ENCODE data around the gene GJC1. TPM values are rescaled to one million over a fixed set of nuclear protein-coding genes. Genes with fewer than 3 reads are reported as not detected.
"Not testable (repeated sequence)": the region's sequence is repeated elsewhere in the genome, so short reads cannot be mapped to it uniquely, and the experiment has no call there.

GJC1 gene
- total RNA-seq, 1 experiment from 2014 or later, result 26.3 TPM

DNA sequence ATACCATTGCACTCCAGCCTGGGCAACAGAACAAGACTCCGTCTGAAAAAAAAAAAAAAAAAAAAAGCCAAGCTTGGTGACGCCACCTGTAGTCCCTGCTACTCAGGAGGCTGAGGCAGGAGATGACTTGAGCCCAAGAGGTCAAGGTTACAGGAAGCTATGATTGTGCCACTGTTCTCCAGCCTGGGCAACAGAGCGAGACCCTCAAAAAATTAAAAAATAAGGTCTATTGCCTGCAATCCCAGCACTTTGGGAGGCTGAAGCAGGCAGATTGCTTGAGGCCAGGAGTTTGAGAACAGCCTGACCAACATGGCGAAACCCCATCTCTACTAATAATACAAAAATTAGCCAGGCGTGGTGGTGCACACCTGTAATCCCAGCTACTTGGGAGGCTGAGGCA lies 74.9 kb downstream of the GJC1 start:
- in situ Hi-C loops (cut with HindIII; ENCODE audit: low pct_unique_long_range_greater_than_20kb, low sequenced_read_pairs); DNase-seq (ENCODE audit: low read depth): not testable (repeated sequence)

DNA sequence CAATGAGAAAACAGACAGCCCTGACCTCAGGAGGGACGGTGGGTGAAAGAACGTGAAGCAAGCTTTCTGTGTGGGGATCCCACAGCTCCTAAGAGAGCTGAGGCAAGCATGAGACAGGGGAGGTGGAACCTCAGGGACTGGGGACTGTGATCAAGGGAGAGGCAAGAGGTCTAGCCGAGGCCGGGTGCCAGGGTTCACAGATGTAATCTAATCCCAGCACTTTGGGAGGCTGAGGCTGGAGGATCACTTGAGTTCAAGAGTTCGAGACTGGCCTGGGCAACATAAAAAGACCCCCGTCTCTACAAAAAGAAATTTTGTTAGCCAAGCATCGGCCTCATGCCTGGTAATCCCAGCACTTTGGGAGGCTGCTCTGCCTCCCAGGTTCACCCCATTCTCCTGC lies 75.8 kb downstream of the GJC1 start:
- DNase-seq (ENCODE audit: low read depth), result no peak
- in situ Hi-C loops (cut with HindIII; ENCODE audit: low pct_unique_long_range_greater_than_20kb, low sequenced_read_pairs), result no loop called here

DNA sequence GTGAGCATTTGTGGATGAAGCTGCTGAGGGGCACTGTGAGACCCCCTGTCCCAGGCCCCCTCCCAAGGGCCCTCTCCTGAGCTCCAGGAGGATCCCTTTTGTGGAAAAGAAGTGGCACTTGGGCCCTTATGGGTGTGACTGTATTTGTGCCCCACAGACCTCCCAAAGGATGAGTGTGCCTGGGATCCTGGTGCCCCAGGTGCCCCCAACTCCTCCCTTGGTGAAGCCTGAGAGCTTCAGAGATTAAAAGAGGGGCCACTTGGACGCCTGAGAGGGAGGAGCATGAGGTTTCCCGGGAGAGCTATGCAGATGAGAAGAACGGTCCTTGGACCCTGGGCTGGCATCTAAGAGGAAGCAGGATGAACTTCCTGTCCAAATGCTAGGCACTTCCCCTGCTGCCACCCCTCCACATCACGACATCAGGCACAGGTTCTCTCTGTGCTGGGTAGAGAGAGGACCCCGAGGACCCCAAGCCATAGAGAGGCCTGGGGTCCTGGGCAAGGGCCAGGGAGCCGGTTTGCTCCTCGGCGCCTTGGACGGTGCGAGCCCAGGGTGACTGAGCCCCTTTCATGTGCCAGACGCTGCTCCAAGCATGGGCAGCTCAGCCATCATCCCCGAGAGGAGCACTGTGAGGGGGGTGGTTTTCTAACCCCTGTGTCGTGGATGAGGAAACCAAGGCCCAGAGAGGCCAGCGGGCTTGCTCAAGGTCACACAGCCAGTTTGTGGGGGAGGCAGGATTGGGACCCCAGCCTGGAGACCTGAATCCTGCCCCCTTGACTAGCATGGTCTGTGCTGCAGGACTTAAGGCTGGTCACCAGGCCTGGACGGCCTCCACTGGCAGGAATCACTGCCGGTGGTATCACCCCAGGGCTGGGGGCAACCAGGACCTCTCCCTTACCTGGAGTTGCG lies 76.9 kb downstream of the GJC1 start:
- in situ Hi-C loops (cut with HindIII; ENCODE audit: low pct_unique_long_range_greater_than_20kb, low sequenced_read_pairs), result no loop called here
- no peak for DNase-seq (ENCODE audit: low read depth)

DNA sequence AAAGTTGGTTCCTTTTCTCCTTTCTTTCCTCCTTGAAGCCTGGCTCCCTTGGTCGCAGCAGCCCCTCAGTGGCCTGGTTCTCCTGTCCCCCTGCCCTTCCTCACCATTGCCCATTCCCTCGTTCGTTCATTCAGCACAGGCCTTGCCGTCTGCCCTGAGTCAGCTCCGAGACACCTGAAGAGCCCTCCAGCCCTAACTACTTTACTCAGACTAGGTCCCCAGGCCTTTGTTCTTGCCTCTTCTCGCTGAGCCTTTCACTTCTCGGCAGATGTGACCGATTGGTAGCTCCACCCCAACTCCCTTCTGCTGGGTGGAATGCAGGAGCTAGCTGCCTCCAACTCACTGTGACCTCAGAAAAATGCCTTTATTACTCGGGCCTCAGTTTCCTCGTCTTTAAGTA lies 78.3 kb downstream of the GJC1 start:
- in situ Hi-C loops (cut with HindIII; ENCODE audit: low pct_unique_long_range_greater_than_20kb, low sequenced_read_pairs), result no loop called here
- DNase-seq (ENCODE audit: low read depth), result no peak

DNA sequence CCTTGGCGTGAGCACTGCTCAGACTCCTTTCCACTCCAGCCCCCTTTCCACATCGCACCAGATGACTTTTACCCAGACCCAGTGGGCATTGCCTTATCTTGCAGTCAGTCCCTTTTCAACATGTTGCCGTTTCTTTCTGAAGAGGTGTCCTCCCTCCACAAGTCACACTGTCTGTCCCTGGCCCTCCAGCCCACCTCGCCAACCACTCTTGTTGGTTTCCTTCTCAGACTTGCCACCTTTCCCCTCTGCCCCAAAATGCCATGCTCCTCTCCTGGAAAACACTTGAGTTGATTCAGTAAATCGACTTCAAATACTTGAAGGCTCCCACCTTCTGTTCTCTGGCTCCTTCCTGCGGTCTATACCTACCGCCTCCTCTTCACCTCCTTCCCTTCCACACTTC lies 78.8 kb downstream of the GJC1 start:
- in situ Hi-C loops (cut with HindIII; ENCODE audit: low pct_unique_long_range_greater_than_20kb, low sequenced_read_pairs), result no loop called here

DNA sequence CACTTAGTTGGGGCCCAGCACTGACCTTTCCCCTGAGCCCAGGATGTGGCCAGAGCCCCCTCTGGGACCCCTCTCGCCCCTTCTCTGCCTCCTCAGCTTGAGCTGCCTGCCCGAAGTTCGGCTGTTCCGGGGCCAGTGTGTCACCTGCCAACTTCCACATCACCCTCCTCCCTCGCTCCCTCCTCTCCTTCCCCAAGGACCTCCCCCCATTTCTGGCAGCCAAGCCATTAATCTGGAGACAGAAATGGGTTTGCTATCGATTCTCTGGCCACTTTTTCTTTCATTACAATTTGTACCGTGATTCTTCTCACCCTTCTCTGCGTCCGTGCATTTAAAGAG lies 80.1 kb downstream of the GJC1 start:
- in situ Hi-C loops (cut with HindIII; ENCODE audit: low pct_unique_long_range_greater_than_20kb, low sequenced_read_pairs), result no loop called here

More for the DNA sequence above, 78.8 kb downstream of the GJC1 start:
- DNase-seq (ENCODE audit: low read depth), result no peak

DNA sequence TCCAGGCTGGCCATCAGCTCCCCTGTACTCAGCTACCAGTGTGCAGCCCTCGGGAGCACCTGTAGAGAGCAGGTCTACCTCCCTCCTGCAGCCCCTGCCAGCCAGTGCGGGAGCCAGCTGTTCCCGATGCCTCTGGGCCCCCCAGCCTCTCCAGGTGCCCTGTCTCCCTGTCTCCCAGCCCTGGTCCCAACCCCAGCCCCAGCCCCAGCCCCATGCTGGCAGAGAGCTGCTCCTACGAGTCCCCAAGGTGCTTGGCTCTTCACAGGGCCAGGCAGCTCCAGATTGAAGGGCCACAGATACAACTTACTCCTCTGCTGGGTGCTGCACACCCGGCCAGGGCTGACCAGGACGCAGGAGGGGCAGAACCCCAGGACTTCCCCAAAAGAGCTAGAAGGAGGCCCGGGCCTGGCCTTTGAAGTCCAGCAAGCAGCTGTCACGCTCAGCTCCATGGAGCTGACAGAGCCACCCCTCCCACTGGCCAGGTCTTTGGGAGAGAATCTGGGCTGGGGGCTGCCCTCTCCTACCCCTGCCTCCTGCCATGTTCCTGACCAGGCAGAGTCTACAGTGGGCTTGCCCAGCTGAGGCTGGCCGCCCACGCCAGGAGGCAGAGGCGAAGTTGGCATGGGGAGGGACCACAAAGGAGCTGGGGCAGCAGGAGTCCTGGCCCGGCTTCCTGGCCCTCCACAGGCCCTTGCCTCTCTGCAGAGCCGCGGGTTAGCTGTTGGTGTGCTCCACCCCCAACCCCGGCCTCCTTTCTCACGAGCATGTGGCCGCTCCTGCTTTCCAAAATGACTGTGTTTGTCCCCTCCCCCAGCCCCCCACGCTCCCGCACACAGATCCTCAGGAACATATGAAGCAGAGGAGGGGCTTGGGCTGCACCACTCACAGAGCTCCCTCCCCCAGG lies 80.8 kb downstream of the GJC1 start:
- in situ Hi-C loops (cut with HindIII; ENCODE audit: low pct_unique_long_range_greater_than_20kb, low sequenced_read_pairs), result no loop called here

More for the DNA sequence above, 80.1 kb downstream of the GJC1 start:
- DNase-seq (ENCODE audit: low read depth), result no peak

More for the DNA sequence above, 80.8 kb downstream of the GJC1 start:
- DNase-seq (ENCODE audit: low read depth), result no peak

Other genes with a start within 250 kb of the GJC1 start
- gene MEIOC, start 173.8 kb downstream of the GJC1 start, total RNA-seq (2014; rRNA removed; shearing (Covaris generic); ENCODE audit: low replicate concordance), result 1.9 and 2.2 TPM in 2 replicates
- 37.4 and 45.0 TPM in 2 replicates for gene CCDC43, start 140.5 kb downstream of the GJC1 start, total RNA-seq (2014; rRNA removed; shearing (Covaris generic); ENCODE audit: low replicate concordance)
- gene DBF4B, start 121.6 kb downstream of the GJC1 start, total RNA-seq (2014; rRNA removed; shearing (Covaris generic); ENCODE audit: low replicate concordance), result 15.9 and 19.8 TPM in 2 replicates
- 0.14 and 0.51 TPM in 2 replicates for gene ADAM11, start 71.3 kb downstream of the GJC1 start, total RNA-seq (2014; rRNA removed; shearing (Covaris generic); ENCODE audit: low replicate concordance)
- not detected in 2 replicates for gene HIGD1B, start 17.6 kb upstream of the GJC1 start, total RNA-seq (2014; rRNA removed; shearing (Covaris generic); ENCODE audit: low replicate concordance)
- 84.5 and 87.3 TPM in 2 replicates for gene EFTUD2, start 69.2 kb upstream of the GJC1 start, total RNA-seq (2014; rRNA removed; shearing (Covaris generic); ENCODE audit: low replicate concordance)
- not detected in 2 replicates for gene GFAP, start 85.2 kb upstream of the GJC1 start, total RNA-seq (2014; rRNA removed; shearing (Covaris generic); ENCODE audit: low replicate concordance)
- gene KIF18B, start 117.5 kb upstream of the GJC1 start, total RNA-seq (2014; rRNA removed; shearing (Covaris generic); ENCODE audit: low replicate concordance), result 21.2 and 21.7 TPM in 2 replicates
- gene C1QL1, start 138.0 kb upstream of the GJC1 start, total RNA-seq (2014; rRNA removed; shearing (Covaris generic); ENCODE audit: low replicate concordance), result 10.9 and 12.5 TPM in 2 replicates
- gene DCAKD, start 221.3 kb upstream of the GJC1 start, total RNA-seq (2014; rRNA removed; shearing (Covaris generic); ENCODE audit: low replicate concordance), result 63.2 and 86.0 TPM in 2 replicates
- 57.3 and 81.4 TPM in 2 replicates for gene NMT1, start 231.0 kb upstream of the GJC1 start, total RNA-seq (2014; rRNA removed; shearing (Covaris generic); ENCODE audit: low replicate concordance)